Prostate gland (tissue), 2 donors: Measurements from ENCODE around the gene AIFM1. TPM values are rescaled to one million over a fixed set of nuclear protein-coding genes. Genes with fewer than 3 reads are reported as not detected.

Experiments
- DNase-seq: peaks from one replicate; pipeline ENCODE4 v3.0.0-alpha.2; 2019; ENCODE audit warnings: low spot score
- H3K27ac ChIP-seq, 2 donors: fragments of 200-600 bp; sonication (generic); 2 replicates each; pipeline ENCODE4 v1.5.1; 2017 to 2019
- H3K27me3 ChIP-seq: fragments of 200-600 bp; sonication (generic); replicated peaks from 2 replicates; pipeline ENCODE4 v1.5.1; 2019; ENCODE audit not compliant: insufficient read depth
- H3K36me3 ChIP-seq, 2 donors: fragments of 200-600 bp; sonication (generic); 1 replicate in 1 of 2; 2 replicates in 1 of 2; pipeline versions ENCODE4 v1.5.1 to v1.8.1; 2017 to 2019
- H3K4me1 ChIP-seq: fragments of 200-600 bp; sonication (generic); replicated peaks from 2 replicates; pipeline ENCODE4 v1.5.1; 2019
- H3K4me3 ChIP-seq, 2 donors: fragments of 200-600 bp; sonication (generic); 2 replicates each; pipeline ENCODE4 v1.5.1; 2017 to 2019
- H3K9me3 ChIP-seq: fragments of 200-600 bp; sonication (generic); 2 replicates; pipeline ENCODE4 v1.5.1; 2017
- CTCF ChIP-seq, 4 experiments: fragments of 200-600 bp in 2 of 4; fragments of 450-650 bp in 2 of 4; sonication (generic) in 2 of 4; IDR thresholded peaks; 1 replicate in 3 of 4; 2 replicates in 1 of 4; pipeline ENCODE4 v1.5.1; 2016 to 2019; ENCODE audit warnings: antibody characterized with exemption in 4 of 4, mild to moderate bottlenecking in 2 of 4, moderate library complexity in 2 of 4
- POLR2A ChIP-seq: fragments of 450-650 bp; IDR thresholded peaks from one replicate; pipeline ENCODE4 v1.6.1; 2016; ENCODE audit warnings: antibody characterized with exemption, mild to moderate bottlenecking
- POLR2AphosphoS5 ChIP-seq: sonication (generic); formaldehyde crosslinking; IDR thresholded peaks from one replicate; pipeline ENCODE4 v1.6.1; 2017; ENCODE audit warnings: antibody characterized with exemption
- WGBS: methylation state at CpG from one replicate; pipeline ENCODE4 v1.1.5; 2018; 5-methylcytosine and 5-hydroxymethylcytosine counted together
- intact Hi-C: fragments of 100-400 bp; cut with DNase I; formaldehyde crosslinking; loops from one replicate; pipeline ENCODE4 v1.14.2; 2022
- total RNA-seq, 2 donors: library from RNA; depleted of rRNA; stranded (reverse); fragments of >200 nt; gene quantifications; one replicate each; pipeline ENCODE4 v1.1.0, GENCODE V29; 2016

Gene AIFM1
- total RNA-seq, 2 donors from 2014 or later = 21.8 to 32.2 TPM

- Histone ChIP-seq H3K4me3 (peak overlapping the region; percentile 42 to 48), H3K4me1 (no peaks in the 10 kb centered on the region), H3K36me3 (no peaks in the 10 kb centered on the region), H3K9me3 (no peaks in the 10 kb centered on the region), H3K27ac (peak overlapping the region; percentile 78 to 84), H3K27me3 (no peaks in the 10 kb centered on the region)
- WGBS = 0% methylated on average over 7 of the region's 32 CpGs
- intact Hi-C loops = loop anchor here (5.0 kb wide), 1 partner anchor 53 kb away; the partner anchor contains the start of gene ELF4
- no peak for TF ChIP-seq POLR2AphosphoS5
- no peak for TF ChIP-seq CTCF (IDR thresholded peaks at IDR 0.05)
- no peak for TF ChIP-seq POLR2A
- no peak for DNase-seq
These were observed 399 bp downstream of the AIFM1 start for GRCh38 chrX:130165181-130165702.

GRCh38 chrX:130163398-130163797 lies 2.2 kb downstream of the AIFM1 start:
- 72% methylated on average over 2 of the region's 2 CpGs for WGBS
- no peaks in the 10 kb centered on the region for H3K36me3 ChIP-seq
- no peaks in the 10 kb centered on the region for H3K4me1 ChIP-seq
- TF ChIP-seq CTCF (IDR thresholded peaks at IDR 0.05) (no peak), POLR2AphosphoS5 (no peak), POLR2A (no peak)
- H3K9me3 ChIP-seq = no peaks in the 10 kb centered on the region
- H3K4me3 ChIP-seq = no peak overlapping the region
- no peak overlapping the region for H3K27ac ChIP-seq
- intact Hi-C loops = no loop called here
- DNase-seq = no peak
- H3K27me3 ChIP-seq = no peaks in the 10 kb centered on the region

DNA sequence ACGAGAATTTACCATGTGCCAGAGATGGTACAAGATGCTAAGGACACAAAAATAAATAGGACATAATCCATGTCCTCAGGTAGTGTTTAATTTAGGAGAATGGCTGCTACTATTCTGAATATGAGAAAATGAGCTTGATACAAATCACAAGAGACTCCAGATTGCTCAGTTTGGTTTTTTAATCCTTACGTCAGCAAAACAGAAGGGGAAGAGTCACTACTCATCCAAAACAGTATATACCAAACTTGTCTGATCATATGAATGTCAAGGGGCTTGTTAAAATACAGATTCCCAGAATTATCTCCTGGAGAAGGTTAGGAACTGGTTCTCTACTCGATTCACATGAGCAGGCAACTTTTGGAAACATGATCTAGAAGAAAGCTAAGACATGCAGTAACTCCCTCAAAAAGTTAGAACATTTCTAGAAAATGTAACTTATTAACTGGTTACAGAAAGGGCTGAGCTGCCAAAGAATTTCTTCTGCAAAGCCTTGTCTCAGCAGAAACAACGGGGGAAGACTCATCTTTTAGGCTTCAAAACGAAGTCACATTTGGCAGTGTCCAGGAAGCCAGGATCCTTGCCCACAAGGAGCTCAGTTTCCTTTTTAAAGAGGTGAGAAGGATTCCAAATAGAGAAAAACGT lies 3.4 kb downstream of the AIFM1 start:
- Histone ChIP-seq H3K9me3 (no peaks in the 10 kb centered on the region), H3K27me3 (no peaks in the 10 kb centered on the region), H3K36me3 (no peaks in the 10 kb centered on the region), H3K27ac (no peak overlapping the region), H3K4me1 (no peaks in the 10 kb centered on the region), H3K4me3 (no peak overlapping the region)
- intact Hi-C loops = no loop called here
- 47% methylated on average over 6 of the region's 6 CpGs for WGBS
- TF ChIP-seq CTCF (IDR thresholded peaks at IDR 0.05) (no peak), POLR2AphosphoS5 (no peak), POLR2A (no peak)
- no peak for DNase-seq

DNA sequence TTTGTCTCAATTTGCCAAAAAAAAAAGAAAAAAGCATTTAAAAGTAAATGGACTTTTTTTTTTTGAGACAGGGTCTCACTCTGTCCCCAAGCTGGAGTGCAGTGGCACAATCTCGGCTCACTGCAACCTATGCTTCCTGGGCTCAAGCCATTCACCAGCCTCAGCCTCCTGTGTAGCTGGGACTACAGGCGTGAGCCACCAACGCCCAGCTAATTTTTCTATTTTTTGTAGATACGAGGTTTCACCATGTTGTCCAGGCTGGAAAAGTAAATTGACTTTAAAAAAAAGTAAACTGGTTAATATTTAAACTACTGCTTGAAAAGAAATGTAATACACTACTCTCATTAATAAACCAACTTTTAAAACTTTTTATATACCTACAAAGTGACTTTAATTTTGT lies 5.9 kb downstream of the AIFM1 start:
- no peak overlapping the region for H3K4me3 ChIP-seq
- H3K36me3 ChIP-seq = no peaks in the 10 kb centered on the region
- H3K4me1 ChIP-seq = no peaks in the 10 kb centered on the region
- no peaks in the 10 kb centered on the region for H3K27me3 ChIP-seq
- intact Hi-C loops = no loop called here
- TF ChIP-seq CTCF (IDR thresholded peaks at IDR 0.05) (no peak), POLR2A (no peak)
- H3K27ac ChIP-seq = no peak overlapping the region
- 75% methylated on average over 4 of the region's 4 CpGs for WGBS
- H3K9me3 ChIP-seq = no peaks in the 10 kb centered on the region
- no peak for DNase-seq

DNA sequence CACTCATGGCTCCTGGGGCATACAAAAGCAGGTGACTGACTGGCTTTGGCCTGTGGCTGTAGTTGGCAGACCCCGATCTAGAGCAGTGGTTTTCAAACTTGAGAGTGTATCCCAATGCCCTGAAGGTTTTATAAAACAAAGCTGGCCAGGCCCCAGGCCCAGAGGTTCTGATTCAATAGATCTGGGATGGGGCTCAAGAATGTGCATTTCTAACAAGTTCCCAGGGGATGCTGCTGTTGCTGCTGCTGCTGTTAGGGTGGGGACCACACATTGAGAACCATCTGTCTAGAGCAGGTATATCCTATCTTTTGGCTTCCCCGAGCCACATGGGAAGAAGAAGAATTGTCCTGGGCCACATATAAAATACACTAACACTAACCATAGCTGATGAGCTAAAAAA lies 7.3 kb downstream of the AIFM1 start:
- 52% methylated on average over 2 of the region's 2 CpGs for WGBS
- DNase-seq = no peak
- TF ChIP-seq CTCF (IDR thresholded peaks at IDR 0.05) = no peak
- Histone ChIP-seq H3K27me3 (no peaks in the 10 kb centered on the region), H3K4me3 (no peak overlapping the region), H3K4me1 (no peaks in the 10 kb centered on the region), H3K9me3 (no peaks in the 10 kb centered on the region), H3K36me3 (no peaks in the 10 kb centered on the region), H3K27ac (no peak overlapping the region)
- intact Hi-C loops = no loop called here
